Measurements from ENCODE around the gene EBLN2. TPM values are rescaled to one million over a fixed set of nuclear protein-coding genes. Genes with fewer than 3 reads are reported as not detected.
"Not testable (repeated sequence)": the region's sequence is repeated elsewhere in the genome, so short reads cannot be mapped to it uniquely, and the experiment has no call there.

EBLN2 gene
- total RNA-seq, 2 experiments from 2014 or later: 14.8 to 16.0 TPM

DNA sequence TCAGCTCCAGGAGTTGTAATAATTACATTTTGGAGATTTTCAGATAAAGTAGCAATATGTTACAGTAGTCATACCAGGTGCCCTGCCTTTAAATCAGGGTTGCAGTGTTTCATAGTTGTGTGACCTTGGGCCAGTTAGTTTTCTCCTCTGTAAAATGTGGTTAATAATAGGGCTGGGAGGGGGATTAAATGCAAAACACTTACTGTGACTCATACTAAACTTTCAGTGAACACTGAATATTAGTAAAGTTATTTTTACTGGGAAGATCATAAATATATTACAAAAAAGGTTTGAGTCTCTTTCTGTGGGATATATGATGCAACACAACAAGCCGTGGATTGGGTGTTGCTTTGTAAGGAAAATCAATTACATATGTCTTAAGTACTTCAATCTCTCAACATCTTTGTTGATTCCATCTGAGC lies 1.1 kb upstream of the EBLN2 start:
- peaks cover 50% of the 10 kb centered on the region for H3K36me3 Mint-ChIP-seq (ENCODE audit: low read depth)
- no peak for DNase-seq
- no peaks in the 10 kb centered on the region for H3K9me3 Mint-ChIP-seq
- H3K4me1 Mint-ChIP-seq (ENCODE audit: low read depth): peaks cover 10% of the 10 kb centered on the region
- H3K27me3 Mint-ChIP-seq: no peaks in the 10 kb centered on the region
- H3K27ac ChIP-seq (ENCODE audit: low read depth in 1 of 2, low read length in 2 of 2): no peak overlapping the region
- ChIA-PET CTCF (no interaction called here), POLR2A (interaction anchor here (1.2 kb wide), 1 partner anchor 124 kb away, joined by 3 read pairs; no protein-coding TSS in a partner anchor)
- no peak overlapping the region for H3K4me3 Mint-ChIP-seq
- H3K4me3 ChIP-seq (ENCODE audit: low read length): no peak overlapping the region
- intact Hi-C loops (cut with DNase I, micrococcal nuclease): no loop called here
- H3K4me1 ChIP-seq (ENCODE audit: insufficient read depth, low read length): no peaks in the 10 kb centered on the region
- no peaks in the 10 kb centered on the region for H3K9me3 ChIP-seq (ENCODE audit: control insufficient read depth in 1 of 2, insufficient read depth in 1 of 2, low read length in 2 of 2)
- no peak for ATAC-seq (ENCODE audit: poor library complexity)
- no peak overlapping the region for H3K27ac Mint-ChIP-seq
- TF ChIP-seq, protein P1, sequence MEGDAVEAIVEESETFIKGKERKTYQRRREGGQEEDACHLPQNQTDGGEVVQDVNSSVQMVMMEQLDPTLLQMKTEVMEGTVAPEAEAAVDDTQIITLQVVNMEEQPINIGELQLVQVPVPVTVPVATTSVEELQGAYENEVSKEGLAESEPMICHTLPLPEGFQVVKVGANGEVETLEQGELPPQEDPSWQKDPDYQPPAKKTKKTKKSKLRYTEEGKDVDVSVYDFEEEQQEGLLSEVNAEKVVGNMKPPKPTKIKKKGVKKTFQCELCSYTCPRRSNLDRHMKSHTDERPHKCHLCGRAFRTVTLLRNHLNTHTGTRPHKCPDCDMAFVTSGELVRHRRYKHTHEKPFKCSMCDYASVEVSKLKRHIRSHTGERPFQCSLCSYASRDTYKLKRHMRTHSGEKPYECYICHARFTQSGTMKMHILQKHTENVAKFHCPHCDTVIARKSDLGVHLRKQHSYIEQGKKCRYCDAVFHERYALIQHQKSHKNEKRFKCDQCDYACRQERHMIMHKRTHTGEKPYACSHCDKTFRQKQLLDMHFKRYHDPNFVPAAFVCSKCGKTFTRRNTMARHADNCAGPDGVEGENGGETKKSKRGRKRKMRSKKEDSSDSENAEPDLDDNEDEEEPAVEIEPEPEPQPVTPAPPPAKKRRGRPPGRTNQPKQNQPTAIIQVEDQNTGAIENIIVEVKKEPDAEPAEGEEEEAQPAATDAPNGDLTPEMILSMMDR (IDR thresholded peaks at IDR 0.05): no peak
- H3K27me3 ChIP-seq (ENCODE audit: control insufficient read depth in 1 of 2, insufficient read depth in 2 of 2, low read length in 2 of 2): no peaks in the 10 kb centered on the region
- peaks cover 45% of the 10 kb centered on the region for H3K36me3 ChIP-seq (ENCODE audit: insufficient read depth, low read length)

DNA sequence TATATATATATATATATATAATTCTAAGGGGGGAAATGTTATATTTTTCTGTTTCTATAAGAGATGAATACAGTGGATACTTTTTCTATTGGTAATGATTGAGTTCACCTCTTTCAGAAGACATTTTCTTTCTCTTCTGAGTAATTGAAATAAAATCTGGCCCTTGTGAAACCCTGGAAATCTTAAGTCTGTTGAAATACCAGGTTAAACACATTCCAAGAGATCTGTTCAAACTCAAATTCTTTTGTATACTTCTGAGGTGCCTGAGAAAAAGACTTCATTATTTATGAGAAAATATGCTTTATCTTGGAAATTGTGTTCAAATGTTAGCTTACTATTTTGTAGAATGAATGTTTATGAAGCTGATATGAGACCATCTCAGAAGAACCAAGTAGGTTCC lies 4.8 kb downstream of the EBLN2 start:
- H3K27ac ChIP-seq (ENCODE audit: low read depth in 1 of 2, low read length in 2 of 2); DNase-seq; H3K4me3 Mint-ChIP-seq; H3K4me3 ChIP-seq (ENCODE audit: low read length); ATAC-seq (ENCODE audit: poor library complexity); H3K27ac Mint-ChIP-seq; POLR2A ChIA-PET; H3K9me3 ChIP-seq (ENCODE audit: control insufficient read depth in 1 of 2, insufficient read depth in 1 of 2, low read length in 2 of 2); H3K4me1 Mint-ChIP-seq (ENCODE audit: low read depth); H3K4me1 ChIP-seq (ENCODE audit: insufficient read depth, low read length); H3K27me3 ChIP-seq (ENCODE audit: control insufficient read depth in 1 of 2, insufficient read depth in 2 of 2, low read length in 2 of 2); intact Hi-C loops (cut with DNase I, micrococcal nuclease); H3K27me3 Mint-ChIP-seq; H3K9me3 Mint-ChIP-seq: not testable (repeated sequence)
- peaks cover 51% of the 10 kb centered on the region for H3K36me3 Mint-ChIP-seq (ENCODE audit: low read depth)
- peaks cover 38% of the 10 kb centered on the region for H3K36me3 ChIP-seq (ENCODE audit: insufficient read depth, low read length)
- CTCF ChIA-PET: interaction anchor here (0.9 kb wide), 1 partner anchor 10 kb away, joined by 4 read pairs; no protein-coding TSS in a partner anchor

DNA sequence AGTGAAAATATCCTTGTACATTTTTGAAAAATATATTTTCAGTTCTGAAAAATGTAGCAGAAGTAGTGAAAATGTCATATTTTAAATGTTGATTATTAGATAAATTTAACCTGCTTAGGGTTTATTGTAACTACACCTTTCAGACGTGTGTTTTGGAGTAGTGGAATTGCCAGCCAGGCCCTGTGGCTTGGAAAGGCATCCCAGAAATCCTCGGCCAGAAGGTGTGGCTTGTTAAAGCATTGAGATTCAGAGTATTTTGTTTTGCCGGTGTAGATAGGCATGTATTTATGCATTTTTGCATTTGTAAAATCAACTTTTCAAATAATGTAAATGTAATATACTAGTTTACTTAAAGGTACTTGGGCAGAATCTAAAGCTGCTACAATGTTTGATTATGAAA lies 7.0 kb downstream of the EBLN2 start:
- H3K27me3 Mint-ChIP-seq: no peaks in the 10 kb centered on the region
- ATAC-seq (ENCODE audit: poor library complexity) (no peak), DNase-seq (no peak)
- TF ChIP-seq, protein P1 (IDR thresholded peaks at IDR 0.05): no peak
- POLR2A ChIA-PET: no interaction called here
- no peak overlapping the region for H3K27ac ChIP-seq (ENCODE audit: low read depth in 1 of 2, low read length in 2 of 2)
- intact Hi-C loops (cut with DNase I, micrococcal nuclease): no loop called here
- no peaks in the 10 kb centered on the region for H3K27me3 ChIP-seq (ENCODE audit: control insufficient read depth in 1 of 2, insufficient read depth in 2 of 2, low read length in 2 of 2)
- no peaks in the 10 kb centered on the region for H3K4me1 ChIP-seq (ENCODE audit: insufficient read depth, low read length)
- H3K4me3 ChIP-seq (ENCODE audit: low read length): no peak overlapping the region
- no peak overlapping the region for H3K27ac Mint-ChIP-seq
- no peaks in the 10 kb centered on the region for H3K9me3 Mint-ChIP-seq
- H3K4me1 Mint-ChIP-seq (ENCODE audit: low read depth): peaks cover 17% of the 10 kb centered on the region
- CTCF ChIA-PET: no interaction called here
- H3K36me3 ChIP-seq (ENCODE audit: insufficient read depth, low read length): peaks cover 18% of the 10 kb centered on the region
- H3K9me3 ChIP-seq (ENCODE audit: control insufficient read depth in 1 of 2, insufficient read depth in 1 of 2, low read length in 2 of 2): no peaks in the 10 kb centered on the region
- H3K4me3 Mint-ChIP-seq: no peak overlapping the region
- H3K36me3 Mint-ChIP-seq (ENCODE audit: low read depth): peaks cover 35% of the 10 kb centered on the region

DNA sequence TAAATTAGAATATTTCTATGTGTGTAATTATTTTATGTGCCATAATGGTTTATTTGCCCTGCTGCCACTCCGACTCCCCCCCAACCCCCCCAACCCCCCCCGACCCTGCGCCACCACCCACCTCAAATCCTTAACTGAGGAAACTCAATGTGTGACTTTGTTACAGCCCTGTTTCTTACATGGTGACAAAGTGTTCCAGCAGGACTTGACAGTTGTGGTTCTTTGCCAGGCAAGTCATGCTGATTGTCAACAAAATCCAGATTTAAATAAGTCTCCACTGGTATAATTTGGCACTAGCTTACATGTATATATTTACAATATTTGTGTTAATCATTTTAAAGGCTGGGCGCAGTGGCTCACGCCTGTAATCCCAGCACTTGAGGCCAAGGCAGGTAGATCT lies 7.7 kb downstream of the EBLN2 start:
- ATAC-seq (ENCODE audit: poor library complexity) (no peak), DNase-seq (no peak)
- H3K27me3 Mint-ChIP-seq: no peaks in the 10 kb centered on the region
- POLR2A ChIA-PET: no interaction called here
- Histone ChIP-seq H3K9me3 (ENCODE audit: control insufficient read depth in 1 of 2, insufficient read depth in 1 of 2, low read length in 2 of 2) (no peaks in the 10 kb centered on the region), H3K4me3 (ENCODE audit: low read length) (no peak overlapping the region), H3K27ac (ENCODE audit: low read depth in 1 of 2, low read length in 2 of 2) (no peak overlapping the region), H3K4me1 (ENCODE audit: insufficient read depth, low read length) (no peaks in the 10 kb centered on the region), H3K27me3 (ENCODE audit: control insufficient read depth in 1 of 2, insufficient read depth in 2 of 2, low read length in 2 of 2) (no peaks in the 10 kb centered on the region), H3K36me3 (ENCODE audit: insufficient read depth, low read length) (peaks cover 11% of the 10 kb centered on the region)
- intact Hi-C loops (cut with DNase I, micrococcal nuclease): no loop called here
- H3K4me1 Mint-ChIP-seq (ENCODE audit: low read depth): peaks cover 17% of the 10 kb centered on the region
- H3K27ac Mint-ChIP-seq: no peak overlapping the region
- peaks cover 33% of the 10 kb centered on the region for H3K36me3 Mint-ChIP-seq (ENCODE audit: low read depth)
- CTCF ChIA-PET: no interaction called here
- TF ChIP-seq, protein P1 (IDR thresholded peaks at IDR 0.05): no peak
- H3K9me3 Mint-ChIP-seq: no peaks in the 10 kb centered on the region
- no peak overlapping the region for H3K4me3 Mint-ChIP-seq

Measured in CD4-positive, alpha-beta T cell (primary cell).